Measurements from ENCODE around the gene TOR3A.

DNA sequence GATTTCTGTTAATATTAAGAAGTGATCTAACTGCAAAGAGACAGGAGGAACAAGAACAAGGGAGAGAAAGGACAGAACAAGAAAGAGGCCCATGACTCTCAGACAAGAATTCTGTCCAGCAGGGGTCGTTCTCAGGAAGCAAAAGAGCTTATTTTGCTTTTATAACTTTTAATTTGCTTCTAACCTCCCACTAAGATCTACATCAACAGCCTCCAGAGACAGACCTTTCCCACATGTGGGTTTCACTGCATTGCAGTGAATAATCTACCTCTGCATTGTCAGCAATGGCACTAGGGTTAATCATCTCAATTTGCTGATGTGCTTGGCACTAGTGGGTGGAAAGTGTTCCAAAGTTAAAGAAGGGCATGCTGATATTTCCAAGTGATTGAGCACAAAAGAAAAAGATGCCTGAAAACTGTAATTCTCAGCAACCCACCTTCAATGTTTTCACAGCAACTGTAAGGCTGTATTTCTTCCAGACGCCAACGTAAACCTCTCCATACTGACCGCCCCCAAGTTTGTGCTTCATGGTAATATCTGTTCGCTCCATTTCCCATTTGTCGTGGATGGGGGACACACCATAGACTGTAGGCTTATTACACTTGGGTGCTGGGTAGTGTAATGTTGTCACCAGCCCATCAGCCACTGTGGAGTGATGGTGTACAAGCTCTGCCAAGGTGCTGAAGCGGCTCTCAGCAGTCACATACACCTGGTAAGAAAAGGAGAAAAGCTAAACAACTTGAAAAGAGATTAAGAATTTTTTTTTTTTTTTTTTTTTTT is 39.5 kb downstream of the TOR3A start:
- TF ChIP-seq, protein P1, sequence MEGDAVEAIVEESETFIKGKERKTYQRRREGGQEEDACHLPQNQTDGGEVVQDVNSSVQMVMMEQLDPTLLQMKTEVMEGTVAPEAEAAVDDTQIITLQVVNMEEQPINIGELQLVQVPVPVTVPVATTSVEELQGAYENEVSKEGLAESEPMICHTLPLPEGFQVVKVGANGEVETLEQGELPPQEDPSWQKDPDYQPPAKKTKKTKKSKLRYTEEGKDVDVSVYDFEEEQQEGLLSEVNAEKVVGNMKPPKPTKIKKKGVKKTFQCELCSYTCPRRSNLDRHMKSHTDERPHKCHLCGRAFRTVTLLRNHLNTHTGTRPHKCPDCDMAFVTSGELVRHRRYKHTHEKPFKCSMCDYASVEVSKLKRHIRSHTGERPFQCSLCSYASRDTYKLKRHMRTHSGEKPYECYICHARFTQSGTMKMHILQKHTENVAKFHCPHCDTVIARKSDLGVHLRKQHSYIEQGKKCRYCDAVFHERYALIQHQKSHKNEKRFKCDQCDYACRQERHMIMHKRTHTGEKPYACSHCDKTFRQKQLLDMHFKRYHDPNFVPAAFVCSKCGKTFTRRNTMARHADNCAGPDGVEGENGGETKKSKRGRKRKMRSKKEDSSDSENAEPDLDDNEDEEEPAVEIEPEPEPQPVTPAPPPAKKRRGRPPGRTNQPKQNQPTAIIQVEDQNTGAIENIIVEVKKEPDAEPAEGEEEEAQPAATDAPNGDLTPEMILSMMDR (IDR thresholded peaks at IDR 0.05): peak; percentile 31 to 56 (median 46)
- no peak for TF ChIP-seq POLR2A (IDR thresholded peaks at IDR 0.05)
